ENCODE measurements around the gene SLC17A5.

GRCh38 chr6:73631849-73632248, 21.9 kb downstream of the SLC17A5 start:
- TF ChIP-seq, protein P1, sequence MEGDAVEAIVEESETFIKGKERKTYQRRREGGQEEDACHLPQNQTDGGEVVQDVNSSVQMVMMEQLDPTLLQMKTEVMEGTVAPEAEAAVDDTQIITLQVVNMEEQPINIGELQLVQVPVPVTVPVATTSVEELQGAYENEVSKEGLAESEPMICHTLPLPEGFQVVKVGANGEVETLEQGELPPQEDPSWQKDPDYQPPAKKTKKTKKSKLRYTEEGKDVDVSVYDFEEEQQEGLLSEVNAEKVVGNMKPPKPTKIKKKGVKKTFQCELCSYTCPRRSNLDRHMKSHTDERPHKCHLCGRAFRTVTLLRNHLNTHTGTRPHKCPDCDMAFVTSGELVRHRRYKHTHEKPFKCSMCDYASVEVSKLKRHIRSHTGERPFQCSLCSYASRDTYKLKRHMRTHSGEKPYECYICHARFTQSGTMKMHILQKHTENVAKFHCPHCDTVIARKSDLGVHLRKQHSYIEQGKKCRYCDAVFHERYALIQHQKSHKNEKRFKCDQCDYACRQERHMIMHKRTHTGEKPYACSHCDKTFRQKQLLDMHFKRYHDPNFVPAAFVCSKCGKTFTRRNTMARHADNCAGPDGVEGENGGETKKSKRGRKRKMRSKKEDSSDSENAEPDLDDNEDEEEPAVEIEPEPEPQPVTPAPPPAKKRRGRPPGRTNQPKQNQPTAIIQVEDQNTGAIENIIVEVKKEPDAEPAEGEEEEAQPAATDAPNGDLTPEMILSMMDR (IDR thresholded peaks at IDR 0.05) = no peak
- TF ChIP-seq POLR2A (IDR thresholded peaks at IDR 0.05) (no peak), EP300 (IDR thresholded peaks at IDR 0.05) (no peak)
